Coronary artery (tissue), 2 donors: Measurements from ENCODE around the gene FAM193A.

ENCODE experiments used
- DNase-seq: peaks from one replicate; pipeline ENCODE4 v3.0.0-alpha.2; 2017; ENCODE audit warnings: low spot score
- H3K27ac ChIP-seq, 2 donors: fragments of 200-600 bp; sonication (generic); one replicate each; pipeline ENCODE4 v1.5.1; 2016 to 2019
- H3K4me3 ChIP-seq: fragments of 200-600 bp; sonication (generic); 2 replicates; pipeline ENCODE4 v1.5.1; 2016; ENCODE audit warnings: mild to moderate bottlenecking, moderate library complexity
- CTCF ChIP-seq: fragments of 200-600 bp; sonication (generic); IDR thresholded peaks from one replicate; pipeline ENCODE4 v1.5.1; 2019; ENCODE audit warnings: antibody characterized with exemption

The FAM193A gene

GRCh38 chr4:2598511-2599303 lies 62.3 kb downstream of the FAM193A start:
- no peak overlapping the region for H3K27ac ChIP-seq
- no peak for DNase-seq
- no peak overlapping the region for H3K4me3 ChIP-seq
- no peak for TF ChIP-seq CTCF

- no peak overlapping the region for H3K27ac ChIP-seq
- no peak for DNase-seq
These were observed 62.8 kb downstream of the FAM193A start for GRCh38 chr4:2599304-2599654.

GRCh38 chr4:2600878-2601277 lies 64.4 kb downstream of the FAM193A start:
- DNase-seq = no peak
- Histone ChIP-seq H3K4me3 (no peak overlapping the region), H3K27ac (no peak overlapping the region)
- no peak for TF ChIP-seq CTCF

More at GRCh38 chr4:2599304-2599654, 62.8 kb downstream of the FAM193A start:
- no peak for TF ChIP-seq CTCF
- no peak overlapping the region for H3K4me3 ChIP-seq

- no peak for TF ChIP-seq CTCF
- DNase-seq = no peak
- H3K4me3 ChIP-seq = no peak overlapping the region
- H3K27ac ChIP-seq = no peak overlapping the region
These were observed 68.2 kb downstream of the FAM193A start for GRCh38 chr4:2604614-2605013.

- H3K27ac ChIP-seq = no peak overlapping the region
- no peak for DNase-seq
- no peak for TF ChIP-seq CTCF
- no peak overlapping the region for H3K4me3 ChIP-seq
These were observed 70.6 kb downstream of the FAM193A start for GRCh38 chr4:2606960-2607506.

GRCh38 chr4:2607822-2608221 lies 71.4 kb downstream of the FAM193A start:
- DNase-seq = no peak
- no peak for TF ChIP-seq CTCF
- H3K27ac ChIP-seq = no peak overlapping the region
- no peak overlapping the region for H3K4me3 ChIP-seq

- no peak for DNase-seq
- TF ChIP-seq CTCF = no peak
- no peak overlapping the region for H3K27ac ChIP-seq
- no peak overlapping the region for H3K4me3 ChIP-seq
These were observed 71.8 kb downstream of the FAM193A start for GRCh38 chr4:2608291-2608690.
